ENCODE measurements around the gene TECPR2. TPM values are rescaled to one million over a fixed set of nuclear protein-coding genes. Genes with fewer than 3 reads are reported as not detected.

Gene TECPR2
- total RNA-seq, 1 experiment from 2014 or later = 12.2 TPM

DNA sequence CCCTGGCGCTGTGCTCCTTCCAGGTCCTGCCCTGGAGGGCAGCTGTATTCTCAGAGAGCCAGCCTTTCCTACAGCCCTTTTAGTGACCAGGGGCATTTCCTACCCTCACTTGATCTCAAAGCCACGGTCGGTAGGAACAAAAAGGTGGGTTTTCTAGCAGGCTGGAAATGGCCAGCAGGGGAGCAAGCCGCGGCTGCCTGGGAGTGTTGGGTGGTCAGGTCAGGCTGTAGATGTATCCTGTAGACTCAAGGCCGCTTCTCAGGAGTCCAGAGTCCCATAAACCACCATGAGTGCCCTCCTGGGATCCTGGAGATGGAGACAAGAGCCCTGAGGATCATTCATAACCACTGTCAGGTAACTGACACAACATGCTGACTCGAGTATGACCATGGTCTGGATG, 18.7 kb upstream of the TECPR2 start:
- Histone ChIP-seq H3K4me3 (replicated peaks in 1 of 2; ENCODE audit: low read depth in 1 of 2, low read length in 2 of 2) (no peak overlapping the region), H3K36me3 (ENCODE audit: control insufficient read depth in 1 of 2, insufficient read depth in 2 of 2, low read length in 2 of 2) (peaks cover 4 to 11% of the 10 kb centered on the region in 2 experiments; a peak in 2 of 4 replicates), H3K9me3 (ENCODE audit: control insufficient read depth in 1 of 2, insufficient read depth in 1 of 2, low read depth in 1 of 2, low read length in 2 of 2) (no peaks in the 10 kb centered on the region), H2AFZ (ENCODE audit: low read depth, low read length, poor library complexity, severe bottlenecking) (no peak overlapping the region), H3K9ac (ENCODE audit: low read length) (no peak overlapping the region), H4K20me1 (ENCODE audit: insufficient read depth) (no peaks in the 10 kb centered on the region), H3K79me2 (ENCODE audit: insufficient read depth, low read length) (no peaks in the 10 kb centered on the region), H3K9me2 (ENCODE audit: insufficient read depth) (no peaks in the 10 kb centered on the region), H3K4me2 (ENCODE audit: low read length) (no peak overlapping the region), H3K27ac (ENCODE audit: low read depth, low read length) (no peak overlapping the region), H3K27me3 (ENCODE audit: insufficient read depth, low read length) (no peaks in the 10 kb centered on the region), H3K4me1 (ENCODE audit: control insufficient read depth in 1 of 2, insufficient read depth in 2 of 2, low read length in 2 of 2) (no peaks in the 10 kb centered on the region)
- CTCF ChIA-PET = no interaction called here
- no TSS peak for BruUV-seq (replicated peaks)
- ATAC-seq (no peak), DNase-seq (ENCODE audit: low read depth, low spot score) (no peak)
- intact Hi-C loops (cut with micrococcal nuclease) = no loop called here
- POLR2A ChIA-PET = no interaction called here
- RAD21 ChIA-PET (ENCODE audit: low non-redundant PET in 1 of 2, low total read pairs in 2 of 2, uncharacterized antibody in 2 of 2, unreplicated experiment in 2 of 2) = no interaction called here
- no peak for TF ChIP-seq SP1 (IDR thresholded peaks at IDR 0.05; ENCODE audit: low read depth)
- TF ChIP-seq, protein P1, sequence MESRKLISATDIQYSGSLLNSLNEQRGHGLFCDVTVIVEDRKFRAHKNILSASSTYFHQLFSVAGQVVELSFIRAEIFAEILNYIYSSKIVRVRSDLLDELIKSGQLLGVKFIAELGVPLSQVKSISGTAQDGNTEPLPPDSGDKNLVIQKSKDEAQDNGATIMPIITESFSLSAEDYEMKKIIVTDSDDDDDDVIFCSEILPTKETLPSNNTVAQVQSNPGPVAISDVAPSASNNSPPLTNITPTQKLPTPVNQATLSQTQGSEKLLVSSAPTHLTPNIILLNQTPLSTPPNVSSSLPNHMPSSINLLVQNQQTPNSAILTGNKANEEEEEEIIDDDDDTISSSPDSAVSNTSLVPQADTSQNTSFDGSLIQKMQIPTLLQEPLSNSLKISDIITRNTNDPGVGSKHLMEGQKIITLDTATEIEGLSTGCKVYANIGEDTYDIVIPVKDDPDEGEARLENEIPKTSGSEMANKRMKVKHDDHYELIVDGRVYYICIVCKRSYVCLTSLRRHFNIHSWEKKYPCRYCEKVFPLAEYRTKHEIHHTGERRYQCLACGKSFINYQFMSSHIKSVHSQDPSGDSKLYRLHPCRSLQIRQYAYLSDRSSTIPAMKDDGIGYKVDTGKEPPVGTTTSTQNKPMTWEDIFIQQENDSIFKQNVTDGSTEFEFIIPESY (IDR thresholded peaks at IDR 0.05; ENCODE audit: extremely low read depth, insufficient replicate concordance, low read length) = no peak
- no peak for TF ChIP-seq POLR2A (IDR thresholded peaks at IDR 0.05; ENCODE audit: borderline replicate concordance, extremely low read depth, insufficient read depth, insufficient read length)
- no peak for TF ChIP-seq CBX3 (IDR thresholded peaks at IDR 0.05; ENCODE audit: low read depth)
- TF ChIP-seq, protein P2, sequence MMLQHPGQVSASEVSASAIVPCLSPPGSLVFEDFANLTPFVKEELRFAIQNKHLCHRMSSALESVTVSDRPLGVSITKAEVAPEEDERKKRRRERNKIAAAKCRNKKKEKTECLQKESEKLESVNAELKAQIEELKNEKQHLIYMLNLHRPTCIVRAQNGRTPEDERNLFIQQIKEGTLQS (IDR thresholded peaks at IDR 0.05) = no peak
- no peak for TF ChIP-seq JUND (IDR thresholded peaks at IDR 0.05)
- TF ChIP-seq, protein P3, sequence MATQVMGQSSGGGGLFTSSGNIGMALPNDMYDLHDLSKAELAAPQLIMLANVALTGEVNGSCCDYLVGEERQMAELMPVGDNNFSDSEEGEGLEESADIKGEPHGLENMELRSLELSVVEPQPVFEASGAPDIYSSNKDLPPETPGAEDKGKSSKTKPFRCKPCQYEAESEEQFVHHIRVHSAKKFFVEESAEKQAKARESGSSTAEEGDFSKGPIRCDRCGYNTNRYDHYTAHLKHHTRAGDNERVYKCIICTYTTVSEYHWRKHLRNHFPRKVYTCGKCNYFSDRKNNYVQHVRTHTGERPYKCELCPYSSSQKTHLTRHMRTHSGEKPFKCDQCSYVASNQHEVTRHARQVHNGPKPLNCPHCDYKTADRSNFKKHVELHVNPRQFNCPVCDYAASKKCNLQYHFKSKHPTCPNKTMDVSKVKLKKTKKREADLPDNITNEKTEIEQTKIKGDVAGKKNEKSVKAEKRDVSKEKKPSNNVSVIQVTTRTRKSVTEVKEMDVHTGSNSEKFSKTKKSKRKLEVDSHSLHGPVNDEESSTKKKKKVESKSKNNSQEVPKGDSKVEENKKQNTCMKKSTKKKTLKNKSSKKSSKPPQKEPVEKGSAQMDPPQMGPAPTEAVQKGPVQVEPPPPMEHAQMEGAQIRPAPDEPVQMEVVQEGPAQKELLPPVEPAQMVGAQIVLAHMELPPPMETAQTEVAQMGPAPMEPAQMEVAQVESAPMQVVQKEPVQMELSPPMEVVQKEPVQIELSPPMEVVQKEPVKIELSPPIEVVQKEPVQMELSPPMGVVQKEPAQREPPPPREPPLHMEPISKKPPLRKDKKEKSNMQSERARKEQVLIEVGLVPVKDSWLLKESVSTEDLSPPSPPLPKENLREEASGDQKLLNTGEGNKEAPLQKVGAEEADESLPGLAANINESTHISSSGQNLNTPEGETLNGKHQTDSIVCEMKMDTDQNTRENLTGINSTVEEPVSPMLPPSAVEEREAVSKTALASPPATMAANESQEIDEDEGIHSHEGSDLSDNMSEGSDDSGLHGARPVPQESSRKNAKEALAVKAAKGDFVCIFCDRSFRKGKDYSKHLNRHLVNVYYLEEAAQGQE (IDR thresholded peaks at IDR 0.05; ENCODE audit: low read depth) = no peak
- TF ChIP-seq YY1 (IDR thresholded peaks at IDR 0.05; ENCODE audit: extremely low read depth, insufficient replicate concordance, low read depth, low read length) = no peak
- no peak for TF ChIP-seq POLR2AphosphoS5 (IDR thresholded peaks at IDR 0.05; ENCODE audit: low read depth, low read length)
- TF ChIP-seq TCF7L2 (IDR thresholded peaks at IDR 0.05; ENCODE audit: borderline replicate concordance, extremely low read depth, insufficient read depth, insufficient read length) = no peak
- TF ChIP-seq, protein P4, sequence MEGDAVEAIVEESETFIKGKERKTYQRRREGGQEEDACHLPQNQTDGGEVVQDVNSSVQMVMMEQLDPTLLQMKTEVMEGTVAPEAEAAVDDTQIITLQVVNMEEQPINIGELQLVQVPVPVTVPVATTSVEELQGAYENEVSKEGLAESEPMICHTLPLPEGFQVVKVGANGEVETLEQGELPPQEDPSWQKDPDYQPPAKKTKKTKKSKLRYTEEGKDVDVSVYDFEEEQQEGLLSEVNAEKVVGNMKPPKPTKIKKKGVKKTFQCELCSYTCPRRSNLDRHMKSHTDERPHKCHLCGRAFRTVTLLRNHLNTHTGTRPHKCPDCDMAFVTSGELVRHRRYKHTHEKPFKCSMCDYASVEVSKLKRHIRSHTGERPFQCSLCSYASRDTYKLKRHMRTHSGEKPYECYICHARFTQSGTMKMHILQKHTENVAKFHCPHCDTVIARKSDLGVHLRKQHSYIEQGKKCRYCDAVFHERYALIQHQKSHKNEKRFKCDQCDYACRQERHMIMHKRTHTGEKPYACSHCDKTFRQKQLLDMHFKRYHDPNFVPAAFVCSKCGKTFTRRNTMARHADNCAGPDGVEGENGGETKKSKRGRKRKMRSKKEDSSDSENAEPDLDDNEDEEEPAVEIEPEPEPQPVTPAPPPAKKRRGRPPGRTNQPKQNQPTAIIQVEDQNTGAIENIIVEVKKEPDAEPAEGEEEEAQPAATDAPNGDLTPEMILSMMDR (IDR thresholded peaks at IDR 0.05 in 2 of 3, conservative IDR thresholded peaks at IDR 0.05 in 1 of 3; ENCODE audit: borderline replicate concordance in 1 of 3, insufficient read depth in 1 of 3, low read depth in 2 of 3, low read length in 2 of 3) = no peak
- TF ChIP-seq EZH2 (IDR thresholded peaks at IDR 0.05) = no peak
- TF ChIP-seq CEBPB (IDR thresholded peaks at IDR 0.05; ENCODE audit: low read depth) = no peak
- TF ChIP-seq FOSL1 (IDR thresholded peaks at IDR 0.05; ENCODE audit: low read depth) = no peak
- TF ChIP-seq EGR1 (IDR thresholded peaks at IDR 0.05; ENCODE audit: low read depth) = no peak
